Astrocyte (in vitro differentiated cells and primary cell): ENCODE results near the gene SLC16A12. TPM values are rescaled to one million over a fixed set of nuclear protein-coding genes. Genes with fewer than 3 reads are reported as not detected.

ENCODE experiments used
- DNase-seq: peaks from one replicate; pipeline ENCODE4 v3.0.0-alpha.2; 2010; ENCODE audit warnings: low read depth
- FAIRE-seq: peaks from 2 replicates; lab custom pipeline; 2011; peaks lifted over from hg19 to GRCh38; lab: Jason Lieb, UNC
- H2AFZ ChIP-seq: 2 replicates; pipeline ENCODE4 v1.6.0; 2012; ENCODE audit warnings: low read depth, low read length, inconsistent platforms
- H3K27ac ChIP-seq: 2 replicates; pipeline ENCODE4 v1.5.1; 2011; ENCODE audit warnings: low read depth, low read length, inconsistent platforms
- H3K27me3 ChIP-seq: 2 replicates; pipeline ENCODE4 v1.6.0; 2011; ENCODE audit warnings: low read length, inconsistent platforms; ENCODE audit not compliant: insufficient read depth
- H3K36me3 ChIP-seq: 2 replicates; pipeline ENCODE4 v1.5.1; 2011; ENCODE audit warnings: low read length, inconsistent platforms; ENCODE audit not compliant: insufficient read depth
- H3K4me1 ChIP-seq: 2 replicates; pipeline ENCODE4 v1.5.1; 2011; ENCODE audit warnings: low read length, inconsistent platforms; ENCODE audit not compliant: insufficient read depth
- H3K4me2 ChIP-seq: 2 replicates; pipeline ENCODE4 v1.6.0; 2012; ENCODE audit warnings: low read length, inconsistent platforms
- H3K4me3 ChIP-seq: 2 replicates; pipeline ENCODE4 v1.5.1; 2011; ENCODE audit warnings: low read depth, mild to moderate bottlenecking, low read length, inconsistent platforms; ENCODE audit not compliant: insufficient read depth
- H3K79me2 ChIP-seq: 2 replicates; pipeline ENCODE4 v1.6.0; 2012; ENCODE audit warnings: mild to moderate bottlenecking, low read length, inconsistent platforms; ENCODE audit not compliant: insufficient read depth
- H3K9ac ChIP-seq: 2 replicates; pipeline ENCODE4 v1.6.0; 2012; ENCODE audit warnings: mild to moderate bottlenecking, low read length, inconsistent platforms
- H3K9me3 ChIP-seq: 2 replicates; pipeline ENCODE4 v1.5.1; 2012; ENCODE audit warnings: low read depth, mild to moderate bottlenecking, low read length, inconsistent platforms; ENCODE audit not compliant: insufficient read depth
- H4K20me1 ChIP-seq: 2 replicates; pipeline ENCODE4 v1.6.0; 2012; ENCODE audit warnings: low read length, inconsistent platforms; ENCODE audit not compliant: insufficient read depth
- H3K27ac Mint-ChIP-seq: one replicate; pipeline ENCODE4 v1.8.0; 2021; ENCODE audit warnings: mild to moderate bottlenecking, mixed read lengths; ENCODE audit not compliant: unreplicated experiment
- H3K27me3 Mint-ChIP-seq: one replicate; pipeline ENCODE4 v1.8.0; 2021; ENCODE audit warnings: low read depth, mixed read lengths; ENCODE audit not compliant: unreplicated experiment
- H3K36me3 Mint-ChIP-seq: one replicate; pipeline ENCODE4 v1.8.0; 2021; ENCODE audit warnings: low read depth, mixed read lengths; ENCODE audit not compliant: unreplicated experiment
- H3K4me1 Mint-ChIP-seq: one replicate; pipeline ENCODE4 v1.8.0; 2021; ENCODE audit warnings: low read depth, mixed read lengths; ENCODE audit not compliant: unreplicated experiment
- H3K4me3 Mint-ChIP-seq: one replicate; pipeline ENCODE4 v1.8.0; 2021; ENCODE audit warnings: mild to moderate bottlenecking, moderate library complexity, mixed read lengths; ENCODE audit not compliant: unreplicated experiment
- H3K9me3 Mint-ChIP-seq: one replicate; pipeline ENCODE4 v1.8.0; 2021; ENCODE audit warnings: mild to moderate bottlenecking, mixed read lengths; ENCODE audit not compliant: unreplicated experiment
- EZH2 ChIP-seq: IDR thresholded peaks from 2 replicates; pipeline ENCODE4 v1.6.1; 2012; ENCODE audit warnings: mild to moderate bottlenecking, low read length, inconsistent platforms; ENCODE audit not compliant: insufficient read depth
- total RNA-seq: library from RNA; stranded (reverse); gene quantifications from 2 replicates; pipeline ENCODE4 v1.2.1, GENCODE V29; 2021
- TF ChIP-seq, protein P1 (sequence below): IDR thresholded peaks from 2 replicates; pipeline ENCODE4 v1.5.1; 2011; ENCODE audit warnings: low read depth, mild to moderate bottlenecking, inconsistent platforms, low read length, moderate library complexity; ENCODE audit not compliant: insufficient read depth

The SLC16A12 gene
- total RNA-seq, 1 donor from 2014 or later = 0.59 TPM

DNA sequence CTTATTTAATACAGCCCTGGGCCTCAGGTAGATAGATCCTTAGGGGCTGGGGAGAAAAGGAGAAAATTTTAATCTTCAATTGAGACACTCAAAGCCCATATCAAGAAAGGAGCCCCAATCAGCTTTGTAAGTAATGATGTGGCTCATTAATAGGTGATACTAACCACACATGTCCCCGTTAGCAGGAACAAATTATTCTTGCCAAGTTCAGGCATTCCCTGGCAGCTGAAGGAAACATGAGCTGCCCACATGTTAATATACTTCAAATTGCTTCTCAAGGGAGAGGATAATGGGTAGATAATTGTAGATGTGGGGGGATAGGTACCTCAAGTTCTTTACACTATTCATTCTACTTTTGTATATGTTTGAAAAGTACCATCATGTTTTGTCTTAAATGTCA lies 106.5 kb downstream of the SLC16A12 start:
- H3K27ac Mint-ChIP-seq = no peak overlapping the region
- Histone ChIP-seq H3K9ac (no peak overlapping the region), H3K36me3 (no peaks in the 10 kb centered on the region), H3K4me2 (no peak overlapping the region), H3K79me2 (no peaks in the 10 kb centered on the region), H3K4me1 (peaks cover 33% of the 10 kb centered on the region), H3K4me3 (no peak overlapping the region), H3K27me3 (no peaks in the 10 kb centered on the region), H4K20me1 (no peaks in the 10 kb centered on the region), H3K9me3 (no peaks in the 10 kb centered on the region), H3K27ac (no peak overlapping the region), H2AFZ (no peak overlapping the region)
- peaks cover 25% of the 10 kb centered on the region for H3K4me1 Mint-ChIP-seq
- no peaks in the 10 kb centered on the region for H3K9me3 Mint-ChIP-seq
- no peaks in the 10 kb centered on the region for H3K36me3 Mint-ChIP-seq
- DNase-seq (peak; percentile 43), FAIRE-seq (no peak)
- no peaks in the 10 kb centered on the region for H3K27me3 Mint-ChIP-seq
- no peak overlapping the region for H3K4me3 Mint-ChIP-seq
- no peak for TF ChIP-seq EZH2
- TF ChIP-seq, protein P1, sequence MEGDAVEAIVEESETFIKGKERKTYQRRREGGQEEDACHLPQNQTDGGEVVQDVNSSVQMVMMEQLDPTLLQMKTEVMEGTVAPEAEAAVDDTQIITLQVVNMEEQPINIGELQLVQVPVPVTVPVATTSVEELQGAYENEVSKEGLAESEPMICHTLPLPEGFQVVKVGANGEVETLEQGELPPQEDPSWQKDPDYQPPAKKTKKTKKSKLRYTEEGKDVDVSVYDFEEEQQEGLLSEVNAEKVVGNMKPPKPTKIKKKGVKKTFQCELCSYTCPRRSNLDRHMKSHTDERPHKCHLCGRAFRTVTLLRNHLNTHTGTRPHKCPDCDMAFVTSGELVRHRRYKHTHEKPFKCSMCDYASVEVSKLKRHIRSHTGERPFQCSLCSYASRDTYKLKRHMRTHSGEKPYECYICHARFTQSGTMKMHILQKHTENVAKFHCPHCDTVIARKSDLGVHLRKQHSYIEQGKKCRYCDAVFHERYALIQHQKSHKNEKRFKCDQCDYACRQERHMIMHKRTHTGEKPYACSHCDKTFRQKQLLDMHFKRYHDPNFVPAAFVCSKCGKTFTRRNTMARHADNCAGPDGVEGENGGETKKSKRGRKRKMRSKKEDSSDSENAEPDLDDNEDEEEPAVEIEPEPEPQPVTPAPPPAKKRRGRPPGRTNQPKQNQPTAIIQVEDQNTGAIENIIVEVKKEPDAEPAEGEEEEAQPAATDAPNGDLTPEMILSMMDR = no peak

DNA sequence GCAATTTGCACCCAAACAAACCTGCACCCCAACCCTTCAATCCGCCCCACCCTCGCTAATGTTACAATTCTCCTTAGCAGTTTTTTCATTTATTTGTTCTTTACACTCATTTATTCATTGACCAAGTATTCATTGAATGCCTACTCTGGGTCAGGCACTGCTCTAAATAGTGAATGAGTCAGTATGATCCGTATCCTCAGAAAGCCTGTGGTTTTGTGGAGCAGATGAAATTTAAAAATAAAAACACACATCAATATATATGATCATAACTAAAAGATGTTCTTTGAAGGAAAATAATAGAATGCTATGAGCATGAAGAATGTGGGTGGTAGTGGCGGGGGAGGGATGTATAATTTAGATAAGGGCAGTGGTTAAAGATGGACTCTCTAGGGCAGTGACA lies 107.8 kb downstream of the SLC16A12 start:
- DNase-seq = peak; percentile 85

More for the DNA sequence above, 107.8 kb downstream of the SLC16A12 start:
- H3K9me3 ChIP-seq = no peaks in the 10 kb centered on the region
- H3K4me3 Mint-ChIP-seq = peak overlapping the region; percentile 3
- no peak overlapping the region for H3K4me3 ChIP-seq
- peak overlapping the region; percentile 50 for H3K9ac ChIP-seq
- H3K79me2 ChIP-seq = no peaks in the 10 kb centered on the region
- H3K4me2 ChIP-seq = peak overlapping the region; percentile 69
- FAIRE-seq = peak; percentile 55
- H3K27me3 ChIP-seq = no peaks in the 10 kb centered on the region
- H2AFZ ChIP-seq = no peak overlapping the region
- peak overlapping the region; percentile 54 for H3K27ac ChIP-seq
- H3K9me3 Mint-ChIP-seq = no peaks in the 10 kb centered on the region
- TF ChIP-seq, protein P1 = no peak
- no peaks in the 10 kb centered on the region for H3K36me3 Mint-ChIP-seq
- no peaks in the 10 kb centered on the region for H3K36me3 ChIP-seq
- H3K27ac Mint-ChIP-seq = peak overlapping the region; percentile 56
- peaks cover 30% of the 10 kb centered on the region for H3K4me1 Mint-ChIP-seq
- H3K27me3 Mint-ChIP-seq = no peaks in the 10 kb centered on the region
- no peaks in the 10 kb centered on the region for H4K20me1 ChIP-seq
- peaks cover 32% of the 10 kb centered on the region for H3K4me1 ChIP-seq
